NCI-H1048 (cell line): ENCODE measurements around the gene LRCH1.

Source experiments
- DNase-seq: peaks from one replicate; lab custom pipeline; 2025; lab: John Stamatoyannopoulos, UW

Gene LRCH1

DNA sequence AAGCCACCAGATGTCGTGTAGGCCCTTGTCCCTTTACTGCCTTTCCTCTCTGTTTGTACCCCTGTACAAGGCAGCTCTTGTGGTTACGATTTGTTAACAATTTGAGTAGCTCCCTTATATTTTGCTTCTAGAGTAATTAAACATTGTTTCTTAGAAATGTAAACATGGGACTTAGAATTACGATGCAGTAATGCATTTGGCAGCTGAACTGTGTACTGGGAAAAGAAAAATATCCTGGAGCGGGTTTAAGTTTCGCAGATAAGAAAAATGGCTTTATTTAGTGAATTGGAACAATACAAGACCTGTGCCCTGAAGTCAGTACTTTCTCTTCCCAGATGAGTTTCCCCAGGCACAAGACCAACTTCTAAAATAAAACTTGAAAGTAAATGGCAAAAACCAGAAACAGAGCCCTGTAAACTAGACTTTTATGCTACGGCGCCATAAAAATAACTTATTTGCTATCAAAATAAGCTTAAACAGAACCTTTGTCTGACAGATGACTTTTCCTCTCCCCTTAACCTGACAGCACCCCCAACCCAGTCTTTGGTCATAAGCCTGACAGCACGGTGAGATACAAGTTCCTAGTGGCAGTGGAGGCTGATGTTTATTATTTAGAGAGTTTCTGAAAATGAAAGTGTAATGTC lies 63.0 kb downstream of the LRCH1 start:
- no peak for DNase-seq

DNA sequence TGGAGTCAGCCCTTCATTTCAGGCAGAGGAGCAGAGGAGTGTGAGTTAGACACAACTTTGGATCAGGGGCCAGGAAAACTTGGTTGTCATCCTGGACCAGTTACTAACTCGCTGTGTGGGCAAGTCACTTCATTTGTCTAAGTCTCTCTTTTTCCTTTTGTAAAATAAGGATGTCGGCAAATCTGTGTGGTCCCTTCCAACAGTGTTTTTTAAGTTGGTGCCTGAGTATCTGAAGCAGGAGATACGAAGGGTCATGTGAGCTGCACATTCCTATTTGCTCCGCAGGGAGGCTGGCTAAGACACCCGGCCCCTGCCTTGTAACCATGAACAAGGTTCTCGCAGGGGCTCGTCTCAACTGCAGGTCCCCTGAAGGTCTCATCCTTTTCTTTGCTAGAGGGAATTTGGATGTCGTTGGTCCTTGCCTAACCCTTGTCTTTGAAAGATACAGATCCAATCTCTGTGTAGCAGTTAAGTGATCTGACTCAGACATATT lies 64.3 kb downstream of the LRCH1 start:
- no peak for DNase-seq

DNA sequence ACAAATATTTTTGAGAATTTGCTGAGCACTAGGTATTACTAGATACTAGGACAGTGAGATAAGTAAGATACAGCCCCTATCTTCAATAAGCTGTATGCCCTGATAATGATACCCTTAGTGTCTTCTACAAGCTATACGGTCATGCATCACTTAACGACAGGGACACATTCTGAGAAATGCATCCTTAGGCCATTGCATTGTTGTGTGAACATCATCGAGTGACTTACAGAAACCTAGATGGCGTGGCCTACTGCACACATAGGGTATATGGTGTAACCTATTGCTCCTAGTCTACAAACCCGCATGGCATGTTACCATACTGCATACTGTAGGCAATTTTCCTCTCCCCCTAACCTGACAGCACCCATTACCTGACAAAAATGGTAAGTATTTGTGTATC lies 64.9 kb downstream of the LRCH1 start:
- no peak for DNase-seq

DNA sequence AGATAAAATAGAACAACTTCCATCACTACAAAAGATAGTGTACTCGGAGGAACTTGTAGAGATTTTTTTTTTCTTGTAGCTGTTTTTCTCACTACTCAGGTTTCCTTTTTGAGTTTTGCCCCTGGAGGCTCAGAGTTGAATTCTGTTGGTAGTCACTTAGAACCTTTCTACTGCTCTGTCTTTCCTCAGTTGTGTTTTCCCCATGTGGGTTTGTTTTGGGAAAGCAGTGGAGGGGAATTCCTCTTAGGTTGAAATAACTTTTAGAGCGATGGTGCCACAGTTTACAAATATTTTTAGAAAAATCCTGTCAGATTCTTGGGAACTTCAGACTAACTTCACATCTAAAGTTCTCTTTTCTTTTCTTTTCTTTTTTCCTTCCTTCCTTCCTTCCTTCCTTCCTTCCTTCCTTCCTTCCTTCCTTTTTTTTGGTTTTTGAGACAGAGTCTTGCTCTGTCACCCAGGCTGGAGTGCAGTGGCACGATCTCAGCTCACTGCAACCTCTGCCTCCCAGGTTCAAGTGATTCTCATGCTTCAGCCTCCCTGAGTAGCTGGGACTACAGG lies 65.8 kb downstream of the LRCH1 start:
- DNase-seq, result no peak

DNA sequence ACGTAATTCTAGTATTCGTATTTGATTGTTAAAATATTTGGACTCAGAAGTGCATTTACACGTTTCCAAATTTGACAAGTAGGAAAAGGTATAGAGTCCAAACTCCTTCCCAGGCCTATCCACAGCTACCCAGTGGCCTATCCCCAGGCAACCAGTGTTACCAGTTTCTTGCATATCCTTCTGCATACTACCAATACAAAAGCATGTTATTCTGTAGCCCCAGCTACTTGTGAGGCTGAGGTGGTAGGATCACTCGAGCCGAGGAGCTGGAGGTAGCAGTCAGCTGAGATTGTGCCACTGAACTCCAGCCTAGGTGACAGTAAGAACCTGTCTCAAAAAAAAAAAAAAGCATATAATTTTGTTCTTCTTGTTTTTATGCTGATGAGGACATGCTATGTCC lies 67.1 kb downstream of the LRCH1 start:
- DNase-seq, result no peak

DNA sequence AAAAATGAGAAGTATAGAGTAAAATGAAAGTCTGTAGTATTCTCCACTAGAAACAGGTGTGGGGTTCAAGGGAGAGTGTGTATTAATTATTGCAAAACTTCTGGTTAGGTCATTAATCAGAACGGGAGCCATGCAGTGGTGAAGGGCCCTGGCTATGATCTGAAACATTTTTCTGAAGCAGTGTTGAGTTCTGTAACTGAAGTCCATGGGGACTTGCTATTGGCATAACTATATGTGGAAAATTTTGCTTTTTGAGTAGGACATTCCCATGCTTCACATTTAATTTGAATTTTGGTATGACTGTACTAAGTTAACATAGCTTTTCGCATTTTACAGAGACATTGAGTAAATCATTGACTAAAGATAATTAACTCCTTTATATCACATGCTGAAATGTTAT lies 67.5 kb downstream of the LRCH1 start:
- DNase-seq, result no peak

DNA sequence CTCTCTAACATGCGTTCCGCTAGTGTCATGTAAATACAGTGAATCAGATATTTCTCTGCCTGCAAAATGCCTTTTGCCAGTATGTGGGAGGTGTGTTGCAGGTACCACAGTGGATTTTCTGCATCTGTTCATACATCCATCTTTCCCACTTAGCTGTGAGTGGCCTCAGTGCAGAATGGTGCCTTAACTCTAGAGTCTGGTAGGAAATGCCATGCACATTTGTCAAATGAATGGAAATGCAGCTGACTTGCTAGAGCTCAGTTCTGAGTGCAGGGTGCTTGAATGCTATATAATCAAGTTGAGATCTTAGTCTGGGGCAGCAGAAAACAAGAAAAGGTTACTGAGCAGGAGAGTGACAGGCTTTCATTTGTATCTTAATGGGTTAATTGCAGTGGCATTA lies 68.2 kb downstream of the LRCH1 start:
- DNase-seq, result no peak

DNA sequence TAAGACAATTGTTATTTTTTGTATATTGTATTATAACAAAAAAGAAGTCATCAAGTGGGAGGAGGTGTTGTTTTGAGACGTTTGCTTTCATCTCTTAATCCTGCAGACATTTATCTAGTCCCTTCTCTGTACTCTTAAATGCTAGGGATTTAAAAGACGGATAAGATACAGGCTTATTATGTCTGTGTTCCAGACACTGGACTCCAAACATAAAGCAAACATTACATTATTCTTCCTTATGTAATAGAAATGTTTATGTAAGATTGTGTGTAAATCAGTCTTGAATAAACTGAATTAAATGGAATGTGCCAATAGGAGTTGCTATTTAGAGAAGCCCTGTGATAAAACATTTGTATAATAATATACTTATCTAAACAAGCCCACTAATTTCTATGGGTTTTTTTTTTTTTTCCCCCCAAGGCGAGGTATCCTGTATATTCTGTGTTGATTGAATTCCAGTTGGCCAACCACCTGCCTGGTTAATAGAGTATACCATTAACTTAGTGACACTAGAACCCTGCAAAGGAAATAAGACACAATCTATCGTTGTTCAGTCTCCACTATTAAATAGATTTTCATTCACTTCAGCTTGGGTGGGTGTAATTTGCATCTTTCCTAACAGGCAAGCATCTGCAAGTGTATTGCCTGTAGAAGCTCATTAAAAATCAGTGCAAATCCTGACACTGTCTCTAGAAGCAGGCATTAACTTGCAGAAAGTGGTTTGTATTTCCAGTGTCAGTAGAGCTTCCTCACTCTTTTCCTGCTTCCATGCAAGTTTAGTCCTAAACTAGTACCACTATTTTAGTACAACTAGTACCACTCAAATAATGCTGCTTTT lies 69.0 kb downstream of the LRCH1 start:
- no peak for DNase-seq

DNA sequence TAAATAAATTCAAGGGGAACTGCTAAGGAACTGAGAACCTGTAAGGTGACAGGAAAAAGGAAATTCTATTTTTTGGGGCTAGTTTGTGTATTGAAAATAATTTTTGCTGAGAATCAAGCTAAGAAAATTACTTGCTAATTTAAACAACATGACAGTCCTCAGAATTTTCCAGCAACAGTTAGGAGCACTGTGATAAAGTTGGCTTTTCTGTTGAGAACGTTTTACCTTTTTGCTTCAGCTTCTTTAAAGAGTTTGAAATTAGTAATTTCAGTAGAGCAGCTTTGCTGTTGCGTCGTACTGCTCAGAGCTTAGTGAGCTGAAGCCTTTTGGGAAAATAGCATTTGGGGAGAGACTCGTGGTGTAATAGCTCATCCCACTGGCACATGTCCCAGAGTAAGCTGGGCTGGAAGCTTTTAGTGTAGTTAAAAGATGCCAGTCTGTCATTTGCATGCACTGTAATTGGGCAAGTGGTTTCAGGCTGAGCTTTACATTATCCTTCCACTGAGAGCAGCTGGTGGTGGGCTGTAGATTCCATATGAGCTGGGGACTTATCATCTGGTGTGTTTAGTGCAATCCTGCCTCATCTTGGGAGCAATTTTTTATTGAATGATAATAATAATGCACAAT lies 69.8 kb downstream of the LRCH1 start:
- DNase-seq, result peak; percentile 9

DNA sequence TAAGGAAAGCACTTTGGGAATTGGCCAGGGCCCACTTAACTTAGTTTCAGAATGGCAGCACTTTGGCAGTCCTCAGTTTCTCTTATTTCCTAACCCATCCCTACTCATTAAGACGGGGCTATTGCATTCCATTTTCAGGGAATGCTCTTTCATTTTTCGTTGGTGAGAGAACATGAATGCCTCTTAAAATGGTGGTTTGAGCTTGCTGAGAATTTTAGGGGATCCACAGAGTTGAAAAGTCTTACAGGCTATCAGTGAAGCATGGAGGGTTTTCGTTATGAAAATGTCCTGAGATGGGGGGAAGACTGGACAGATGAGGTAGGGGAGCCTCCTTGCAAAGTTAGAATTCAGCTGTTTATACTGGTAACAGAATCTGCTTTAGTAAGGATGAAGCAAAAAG lies 71.4 kb downstream of the LRCH1 start:
- no peak for DNase-seq

DNA sequence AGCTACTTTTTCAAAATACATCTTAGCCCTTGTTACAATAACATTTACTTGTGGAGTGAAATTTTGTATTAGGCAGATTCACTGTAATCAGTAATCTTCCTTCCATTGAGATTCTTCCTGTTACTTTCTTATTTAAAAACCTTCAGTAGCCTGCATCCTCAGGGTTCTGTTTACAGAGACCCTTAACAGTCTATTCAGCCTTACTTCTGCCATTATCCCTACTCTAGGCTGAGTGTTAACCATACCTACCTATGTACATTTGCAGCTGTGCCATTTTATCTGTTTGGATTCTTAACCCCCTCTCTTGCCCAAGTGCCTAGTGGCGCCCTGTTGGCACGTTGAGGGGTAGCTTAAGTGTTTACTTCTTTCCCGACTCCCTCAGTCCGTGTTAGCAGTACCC lies 71.9 kb downstream of the LRCH1 start:
- no peak for DNase-seq

DNA sequence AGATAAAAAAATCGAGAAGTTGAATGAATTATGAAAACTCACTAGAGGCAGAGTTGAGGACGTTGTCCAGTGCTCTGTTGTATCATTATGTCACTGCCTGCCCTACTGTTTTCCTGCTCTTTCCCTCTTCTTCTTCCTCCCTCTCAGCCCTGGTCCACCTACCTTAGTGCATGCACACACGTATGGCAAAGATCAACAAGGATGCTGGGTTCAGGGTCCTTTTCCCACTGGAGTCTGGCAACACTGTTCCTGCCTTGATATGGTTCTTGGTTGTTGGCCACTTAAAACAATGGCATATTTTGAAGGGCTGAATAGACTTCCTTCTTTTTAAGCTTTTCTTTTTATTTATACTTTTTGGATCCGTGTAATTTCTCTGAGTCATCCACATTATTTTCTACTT lies 74.5 kb downstream of the LRCH1 start:
- no peak for DNase-seq

DNA sequence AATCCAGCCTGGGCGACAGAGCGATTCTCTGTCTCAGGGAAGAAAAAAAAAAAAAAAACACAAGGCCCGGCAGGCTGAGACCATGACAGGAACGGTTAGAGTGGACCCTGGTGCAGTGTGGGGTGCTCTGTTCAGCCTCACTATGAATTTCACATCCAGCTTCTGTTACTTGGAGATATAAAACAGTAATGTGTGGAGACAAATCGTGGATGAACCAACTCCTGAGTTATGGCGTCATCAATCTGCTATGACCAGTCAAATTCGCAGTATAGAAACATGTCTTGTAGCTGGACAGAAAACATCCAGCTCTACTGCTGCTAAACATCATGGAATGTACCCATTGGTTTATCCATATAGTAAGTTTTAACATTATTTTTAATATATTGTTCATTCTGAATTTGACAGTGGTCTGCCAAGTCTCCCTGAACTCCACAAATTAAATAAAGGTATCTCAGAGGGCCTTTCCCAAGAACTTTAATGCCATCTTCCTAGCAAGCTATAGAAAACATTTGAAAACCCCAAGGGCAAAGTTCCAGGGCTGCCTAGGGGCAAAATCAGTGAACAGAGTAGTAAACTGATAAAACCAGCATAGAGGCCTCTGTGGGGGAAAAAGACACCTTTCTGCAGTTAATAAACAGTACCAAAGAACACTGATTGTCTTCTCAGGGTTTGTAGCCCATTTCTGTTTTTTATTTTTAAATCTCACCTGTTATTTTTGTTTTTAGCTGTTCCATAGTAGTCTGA lies 75.8 kb downstream of the LRCH1 start:
- DNase-seq, result no peak

DNA sequence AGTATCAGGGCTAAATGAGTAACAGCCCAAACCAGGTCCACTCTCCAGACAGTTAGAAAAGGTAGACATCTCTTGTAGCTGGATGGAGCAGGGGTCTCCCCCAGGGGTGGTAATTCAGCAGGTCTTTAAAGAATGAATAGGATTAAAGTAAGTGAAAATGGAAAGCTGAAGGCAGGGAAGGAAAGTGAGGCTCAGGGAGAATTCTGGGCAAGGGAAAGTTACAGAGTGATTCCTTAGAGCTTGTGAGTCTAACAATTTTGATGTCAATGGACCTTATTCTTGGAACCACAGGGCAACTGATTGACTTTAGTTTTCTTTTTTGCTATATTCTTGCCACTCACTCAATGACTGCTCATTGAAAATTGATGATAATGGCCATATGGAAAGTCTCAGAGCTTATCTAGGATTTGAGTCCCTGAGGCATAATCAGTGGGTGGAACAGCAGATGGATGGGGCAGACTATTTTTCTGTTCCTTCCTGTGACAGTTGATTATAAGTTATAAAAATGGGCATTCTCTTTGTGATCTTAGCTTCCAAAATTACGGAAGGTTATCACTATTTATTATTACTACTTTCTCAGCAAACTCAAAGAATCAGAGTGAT lies 76.9 kb downstream of the LRCH1 start:
- no peak for DNase-seq

DNA sequence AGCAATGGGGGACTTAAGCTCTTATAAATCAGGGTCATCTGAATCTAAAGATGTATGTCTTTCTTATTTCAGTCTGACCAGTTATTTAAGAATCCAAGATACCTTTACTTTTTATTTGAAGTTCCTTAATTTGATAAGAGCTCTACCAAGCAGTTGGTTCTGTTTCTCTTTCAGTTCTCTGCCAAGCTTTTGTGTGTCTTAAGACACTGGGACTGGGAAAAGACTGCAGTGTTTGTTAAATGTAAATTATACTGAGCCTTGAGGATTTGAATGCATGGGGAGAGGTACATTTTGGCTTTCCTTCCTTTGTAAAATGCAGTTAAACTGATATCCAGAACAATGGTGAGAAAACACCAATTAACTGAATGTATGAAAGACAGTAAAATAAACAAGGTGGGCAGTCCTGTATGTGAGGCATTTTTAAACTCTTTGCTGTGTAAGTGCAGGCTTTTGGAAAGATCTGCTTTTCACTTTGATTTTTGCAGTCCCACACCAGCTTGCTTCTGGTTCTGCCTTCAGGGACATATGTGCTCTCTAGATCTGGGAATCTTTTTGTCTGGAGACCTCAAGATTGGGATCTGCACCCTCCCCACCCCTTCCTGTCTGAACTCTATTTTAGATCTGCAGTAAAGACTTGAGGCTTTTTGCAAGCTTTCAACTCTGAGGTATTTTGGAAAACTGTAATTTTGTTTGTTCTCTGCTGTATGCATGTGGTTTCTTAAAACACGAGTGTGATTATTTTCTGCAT lies 77.6 kb downstream of the LRCH1 start:
- DNase-seq, result no peak

DNA sequence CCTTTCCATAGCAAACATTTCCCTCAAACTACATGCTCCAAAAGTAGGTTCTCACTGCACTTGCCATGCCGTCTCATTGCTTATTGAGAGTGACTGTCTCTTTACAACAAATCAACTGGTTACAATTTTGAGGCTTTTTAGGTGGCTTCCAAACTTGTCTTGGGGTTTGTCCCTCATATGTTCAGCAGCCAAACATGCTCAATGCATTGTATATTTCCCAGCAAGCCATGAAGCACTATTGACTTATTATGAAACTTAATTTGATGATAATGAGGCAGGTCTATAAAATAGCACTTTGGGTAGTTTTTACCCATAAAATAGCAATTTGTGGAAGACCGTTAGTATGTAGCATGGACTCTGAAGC lies 78.2 kb downstream of the LRCH1 start:
- DNase-seq, result no peak

DNA sequence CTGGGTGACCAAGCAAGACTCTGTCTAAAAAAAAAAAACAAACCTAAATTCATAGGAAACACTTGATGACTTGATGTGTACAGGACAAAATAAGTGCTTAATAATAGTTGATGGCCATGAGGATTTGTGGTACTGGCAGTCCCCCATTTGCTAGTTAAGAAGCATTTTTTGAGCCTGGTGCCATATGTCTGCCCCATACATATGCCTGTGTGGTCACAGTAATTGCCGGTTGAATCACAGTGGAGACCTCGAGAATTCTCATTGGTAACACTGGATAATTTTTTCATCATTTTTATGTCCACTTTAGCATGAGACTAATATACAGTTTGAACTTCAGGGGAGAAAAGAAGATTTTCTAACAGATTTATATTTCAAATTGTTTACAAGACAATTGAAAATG lies 79.2 kb downstream of the LRCH1 start:
- no peak for DNase-seq

DNA sequence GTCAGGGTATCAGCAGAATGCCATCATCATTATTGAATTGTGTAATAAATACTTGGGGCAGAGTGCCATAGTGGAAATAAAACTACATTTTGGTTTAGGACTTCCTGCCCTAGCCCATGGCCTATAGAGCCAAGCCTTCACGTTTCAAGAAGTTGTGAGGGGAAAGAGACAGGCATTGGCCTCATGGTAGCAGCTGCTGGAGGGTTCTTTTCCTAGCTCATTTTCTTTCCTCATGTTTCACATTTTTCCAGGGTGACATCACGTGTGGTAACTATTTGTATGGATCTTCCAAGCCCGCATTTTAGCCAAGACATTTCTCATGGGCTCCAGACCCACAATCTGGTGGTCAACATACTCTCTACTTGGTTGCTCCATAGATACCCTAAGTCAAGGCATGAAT lies 80.4 kb downstream of the LRCH1 start:
- DNase-seq, result no peak

DNA sequence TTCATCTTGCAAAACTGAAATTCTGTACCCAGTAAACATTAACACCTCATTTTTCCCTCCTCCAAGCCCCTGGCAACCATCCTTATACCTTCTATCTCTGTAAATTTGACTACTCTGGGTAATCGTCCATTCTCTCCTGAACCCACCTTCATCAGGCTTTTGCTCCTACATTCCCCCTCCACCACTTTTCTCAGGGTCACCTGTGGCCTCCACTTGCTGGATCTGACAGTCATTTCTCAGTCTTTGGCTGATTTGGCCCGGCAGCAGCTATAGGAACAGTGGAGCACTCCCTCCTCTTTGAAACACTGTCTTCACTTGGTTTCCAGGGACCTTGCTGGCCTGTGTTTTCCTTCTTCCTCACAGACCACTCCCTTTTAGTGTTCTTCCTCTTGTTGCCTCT lies 83.5 kb downstream of the LRCH1 start:
- no peak for DNase-seq

DNA sequence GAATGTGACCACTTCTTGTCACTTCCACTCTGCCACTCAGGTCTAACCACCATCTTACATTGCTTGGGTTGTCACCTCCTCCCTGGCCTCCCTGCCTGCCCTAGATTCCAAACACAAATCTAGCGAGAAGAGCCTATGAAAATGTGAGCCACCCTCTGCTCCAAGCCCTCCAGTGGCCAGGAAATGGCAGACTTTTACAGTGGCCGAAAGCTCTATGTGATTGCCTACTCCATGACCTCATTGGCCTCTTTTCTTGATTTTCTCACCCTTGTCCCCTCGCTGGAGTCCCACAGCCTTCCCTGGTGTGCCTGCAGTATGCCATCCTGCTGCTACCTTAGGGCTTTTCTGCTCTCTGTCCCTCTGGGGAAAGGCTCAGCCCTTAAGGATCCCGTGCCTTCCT lies 84.2 kb downstream of the LRCH1 start:
- no peak for DNase-seq

DNA sequence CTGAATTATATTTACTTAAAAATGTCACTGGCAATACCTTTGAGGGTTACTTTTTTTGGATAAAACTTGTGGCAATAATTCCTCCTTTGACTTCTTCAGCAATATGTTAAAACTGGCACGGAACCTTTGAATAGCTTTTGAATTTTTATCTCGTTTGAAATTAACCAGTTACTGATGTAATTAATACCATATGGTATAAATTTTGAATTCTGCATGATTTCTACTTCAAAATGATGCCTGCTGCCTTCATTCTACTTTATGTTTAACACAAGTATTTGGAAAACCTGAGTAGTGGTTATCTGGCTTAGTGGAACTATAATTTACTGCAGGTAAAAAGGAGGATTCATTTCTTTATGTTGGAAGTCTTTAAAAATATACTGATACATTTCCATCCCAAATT lies 85.3 kb downstream of the LRCH1 start:
- no peak for DNase-seq
